Erythroblast (primary cell): ENCODE data around the gene LRRC25.

Experiments
- GATA1 ChIP-seq: IDR thresholded peaks from 2 replicates; pipeline ENCODE4 v1.6.1; 2011; ENCODE audit warnings: low read depth, mild to moderate bottlenecking, control low read depth, low read length, moderate library complexity
- POLR2A ChIP-seq: IDR thresholded peaks from 2 replicates; pipeline ENCODE4 v1.6.1; 2011; ENCODE audit warnings: mild to moderate bottlenecking, low read length

GRCh38 chr19:18363787-18364186, 33.6 kb downstream of the LRRC25 start:
- no peak for TF ChIP-seq POLR2A
- no peak for TF ChIP-seq GATA1
